SK-N-SH (cell line): ENCODE results near the gene TAF1B. TPM values are rescaled to one million over a fixed set of nuclear protein-coding genes. Genes with fewer than 3 reads are reported as not detected.

Experiments
- CTCF ChIA-PET: fragments of 300-600, 350-600 bp; formaldehyde crosslinking; extraction: SDS; loops from one replicate; lab custom pipeline; 2021; lab: Yijun Ruan, JAX
- POLR2A ChIA-PET: fragments of 350-600 bp; sonication (Branson Sonifier 250); formaldehyde crosslinking; extraction: SDS; loops from one replicate; lab custom pipeline; 2020; ENCODE audit warnings: antibody characterized with exemption, inconsistent platforms; lab: Yijun Ruan, JAX
- DNase-seq: peaks from one replicate; pipeline ENCODE4 v3.0.0; 2012
- H2AFZ ChIP-seq: fragments of 200-600 bp; sonication (generic); 2 replicates; pipeline ENCODE4 v1.8.1; 2016; ENCODE audit warnings: antibody characterized with exemption, mild to moderate bottlenecking, low read depth
- H3F3A ChIP-seq: fragments of 200-600 bp; sonication (generic); replicated peaks from 2 replicates; pipeline ENCODE3; 2016; ENCODE audit warnings: antibody characterized with exemption, mild to moderate bottlenecking; ENCODE audit not compliant: insufficient read depth
- H3K27ac ChIP-seq, 2 experiments: fragments of 200-500 bp in 1 of 2; fragments of 200-600 bp in 1 of 2; sonication (Bioruptor generic) in 1 of 2; sonication (generic), shearing (Covaris generic) in 1 of 2; 2 replicates each; pipeline versions ENCODE4 v1.5.1 to v1.6.1; 2014 to 2016; ENCODE audit warnings: low read depth in 2 of 2, inconsistent platforms in 1 of 2, low read length in 1 of 2, mild to moderate bottlenecking in 1 of 2, mixed read lengths in 1 of 2
- H3K27me3 ChIP-seq: fragments of 200-600 bp; sonication (generic), shearing (Covaris generic); 2 replicates; pipeline ENCODE4 v1.6.1; 2016; ENCODE audit warnings: mixed run types; ENCODE audit not compliant: insufficient read depth
- H3K36me3 ChIP-seq, 2 experiments: fragments of 200-500 bp in 1 of 2; fragments of 200-600 bp in 1 of 2; sonication (Bioruptor generic) in 1 of 2; sonication (generic) in 1 of 2; replicated peaks in 1 of 2; 2 replicates each; pipeline versions ENCODE3 to v1.5.1; 2014 to 2016; ENCODE audit warnings: low read length in 1 of 2, mild to moderate bottlenecking in 1 of 2; ENCODE audit not compliant: insufficient read depth in 2 of 2, control insufficient read depth in 1 of 2
- H3K4me1 ChIP-seq, 2 experiments: fragments of 200-500 bp in 1 of 2; fragments of 200-600 bp in 1 of 2; sonication (Bioruptor generic) in 1 of 2; sonication (generic), shearing (Covaris generic) in 1 of 2; 2 replicates each; pipeline versions ENCODE4 v1.5.1 to v1.6.1; 2014 to 2016; ENCODE audit warnings: low read depth in 1 of 2, low read length in 1 of 2, mixed run types in 1 of 2; ENCODE audit not compliant: insufficient read depth in 2 of 2, control insufficient read depth in 1 of 2
- H3K4me2 ChIP-seq: fragments of 200-600 bp; sonication (generic), shearing (Covaris generic); 2 replicates; pipeline ENCODE4 v1.6.1; 2017; ENCODE audit warnings: mixed run types
- H3K4me3 ChIP-seq, 2 experiments: fragments of 200-500 bp in 1 of 2; fragments of 200-600 bp in 1 of 2; sonication (Bioruptor generic) in 1 of 2; sonication (generic), shearing (Covaris generic) in 1 of 2; 2 replicates each; pipeline versions ENCODE4 v1.5.1 to v1.8.1; 2014 to 2016; ENCODE audit warnings: low read depth in 2 of 2, inconsistent platforms in 1 of 2, low read length in 1 of 2, mild to moderate bottlenecking in 1 of 2, mixed read lengths in 1 of 2, moderate library complexity in 1 of 2
- H3K79me2 ChIP-seq: fragments of 200-600 bp; sonication (generic); 2 replicates; pipeline ENCODE4 v1.8.1; 2017; ENCODE audit warnings: mild to moderate bottlenecking; ENCODE audit not compliant: insufficient read depth
- H3K9ac ChIP-seq: fragments of 200-600 bp; sonication (generic); 2 replicates; pipeline ENCODE4 v1.6.1; 2017; ENCODE audit warnings: mixed run types
- H3K9me2 ChIP-seq: fragments of 200-600 bp; sonication (generic); 2 replicates; pipeline ENCODE4 v1.6.1; 2017; ENCODE audit warnings: mixed run types
- H3K9me3 ChIP-seq: fragments of 200-600 bp; sonication (generic); 2 replicates; pipeline ENCODE4 v1.6.1; 2017; ENCODE audit warnings: mixed run types, mild to moderate bottlenecking, moderate library complexity
- H4K20me1 ChIP-seq: fragments of 200-600 bp; sonication (generic); 2 replicates; pipeline ENCODE4 v1.6.1; 2017; ENCODE audit warnings: mild to moderate bottlenecking, mixed run types; ENCODE audit not compliant: insufficient read depth
- CHD2 ChIP-seq: fragments of 150-350 bp; IDR thresholded peaks from 2 replicates; pipeline ENCODE4 v1.6.1; 2018; ENCODE audit warnings: low read length; ENCODE audit not compliant: partially characterized antibody
- ELF1 ChIP-seq: IDR thresholded peaks from 2 replicates; pipeline ENCODE4 v1.4.0; 2012
- EZH2phosphoT487 ChIP-seq: fragments of 200-600 bp; sonication (generic); IDR thresholded peaks from 2 replicates; pipeline ENCODE4 v1.6.1; 2017; ENCODE audit warnings: low read depth, mixed run types, mild to moderate bottlenecking, antibody characterized with exemption, moderate library complexity, borderline replicate concordance
- FOSL2 ChIP-seq: IDR thresholded peaks from 2 replicates; pipeline ENCODE4 v1.4.0; 2012; ENCODE audit warnings: low read depth, mild to moderate bottlenecking, moderate library complexity, borderline replicate concordance
- RCOR1 ChIP-seq: fragments of 150-350 bp; IDR thresholded peaks from 2 replicates; pipeline ENCODE4 v1.6.1; 2017; ENCODE audit warnings: antibody characterized with exemption, low read length
- RFX5 ChIP-seq: IDR thresholded peaks from 2 replicates; pipeline ENCODE4 v1.6.1; 2012; ENCODE audit warnings: mild to moderate bottlenecking, improper control_type of control experiment, low read length
- SMC3 ChIP-seq: IDR thresholded peaks from 2 replicates; pipeline ENCODE4 v1.6.1; 2012; ENCODE audit warnings: low read depth, low read length, improper control_type of control experiment
- TAF1 ChIP-seq: IDR thresholded peaks from 2 replicates; pipeline ENCODE4 v1.6.1; 2012; ENCODE audit warnings: low read depth, mild to moderate bottlenecking, low read length, moderate library complexity, borderline replicate concordance
- TCF12 ChIP-seq: IDR thresholded peaks from 2 replicates; pipeline ENCODE4 v1.4.0; 2012
- TEAD4 ChIP-seq: IDR thresholded peaks from 2 replicates; pipeline ENCODE4 v1.4.0; 2012; ENCODE audit warnings: mild to moderate bottlenecking, borderline replicate concordance; ENCODE audit not compliant: insufficient read depth
- YY1 ChIP-seq: IDR thresholded peaks from 2 replicates; pipeline ENCODE4 v1.4.0; 2012; ENCODE audit warnings: low read depth, mild to moderate bottlenecking
- WGBS: methylation state at CpG from one replicate; pipeline ENCODE4 v1.1.6; 2017; ENCODE audit warnings: low lambda C conversion rate; 5-methylcytosine and 5-hydroxymethylcytosine counted together
- polyA plus RNA-seq, 3 experiments: library from polyadenylated mRNA; depleted of rRNA; stranded (reverse); fragments of >200 nt; gene quantifications; 2 replicates each; pipeline ENCODE4 v1.2.3, GENCODE V29; 2012
- TF ChIP-seq, protein P1 (sequence below): IDR thresholded peaks from 2 replicates; pipeline ENCODE4 v1.4.0; 2012; ENCODE audit warnings: low read depth, borderline replicate concordance
- TF ChIP-seq, protein P2 (sequence below): IDR thresholded peaks from 2 replicates; pipeline ENCODE4 v1.6.1; 2012; ENCODE audit warnings: mild to moderate bottlenecking, low read depth, low read length, moderate library complexity
- TF ChIP-seq, protein P3 (sequence below): fragments of 150-350 bp; IDR thresholded peaks from 2 replicates; pipeline ENCODE4 v1.6.1; 2016; ENCODE audit warnings: mild to moderate bottlenecking, low read depth, low read length
- TF ChIP-seq, protein P4 (sequence below): IDR thresholded peaks from 2 replicates; pipeline ENCODE4; 2012
- TF ChIP-seq, protein P5 (sequence below): fragments of 200-600 bp; sonication (generic); IDR thresholded peaks from 2 replicates; pipeline ENCODE4 v1.6.1; 2017; ENCODE audit warnings: antibody characterized with exemption, mild to moderate bottlenecking, moderate library complexity
- TF ChIP-seq, protein P6 (sequence below): IDR thresholded peaks from 2 replicates; pipeline ENCODE4 v1.4.0; 2012; ENCODE audit warnings: low read depth, borderline replicate concordance
- TF ChIP-seq, protein P7 (sequence below): IDR thresholded peaks from 2 replicates; pipeline ENCODE4 v1.4.0; 2012; ENCODE audit warnings: low read depth
- TF ChIP-seq, protein P8 (sequence below): fragments of 150-350 bp; IDR thresholded peaks from 2 replicates; pipeline ENCODE4 v1.6.1; 2017; ENCODE audit warnings: antibody characterized with exemption, low read length, low read depth, borderline replicate concordance

TAF1B gene
- polyA plus RNA-seq, 1 of the 3 experiments (the other 2 are of a cell fraction), result 7.8 TPM

DNA sequence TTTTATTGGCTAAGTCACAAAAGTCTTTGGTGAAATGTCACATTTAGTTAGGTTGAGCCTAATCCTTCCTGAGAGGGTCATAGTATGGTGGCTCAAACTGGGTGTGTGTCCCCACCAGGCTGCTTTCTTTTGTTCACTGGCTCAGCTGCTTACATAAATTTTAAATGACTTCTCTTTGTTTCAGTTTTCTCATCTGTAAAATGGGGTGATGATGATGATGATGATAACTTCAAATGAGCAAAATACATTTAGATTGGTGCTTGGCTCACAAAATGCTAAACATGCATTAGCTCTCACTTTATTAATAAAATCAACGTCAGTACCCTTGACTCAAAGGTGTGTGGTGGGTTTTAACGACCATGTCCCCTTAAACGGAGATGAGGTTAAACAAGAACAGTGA lies 7.2 kb upstream of the TAF1B start (continued):
- TF ChIP-seq TAF1, result no peak
- TF ChIP-seq FOSL2, result no peak
- TF ChIP-seq, all 33 proteins: peak for 0

DNA sequence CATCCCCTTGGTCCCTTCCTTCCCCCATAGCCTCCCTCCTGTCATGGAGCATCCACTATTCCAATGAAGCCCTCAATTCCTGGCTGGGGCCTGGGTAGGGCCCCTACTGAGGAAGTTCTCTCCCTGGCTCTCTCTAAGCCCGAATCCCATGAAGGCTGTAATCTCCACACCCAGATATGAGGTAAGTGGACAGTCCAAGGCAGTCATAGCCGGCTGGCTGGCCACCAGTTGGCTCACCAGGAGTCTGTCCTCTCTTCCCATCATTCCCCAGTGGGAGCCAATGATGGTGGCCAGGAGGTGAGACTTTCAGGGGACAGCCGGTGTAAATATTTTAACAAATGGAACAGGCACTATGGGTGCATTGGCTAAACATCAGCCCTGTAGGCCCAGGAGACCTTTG lies 6.8 kb upstream of the TAF1B start:
- Histone ChIP-seq H4K20me1 (no peaks in the 10 kb centered on the region), H3K4me2 (no peak overlapping the region), H3K36me3 (no peaks in the 10 kb centered on the region), H3K4me3 (no peak overlapping the region), H3K79me2 (no peaks in the 10 kb centered on the region), H3K9me2 (no peaks in the 10 kb centered on the region), H3K27me3 (no peaks in the 10 kb centered on the region; the same call in 1 of the 2 replicates), H3K9me3 (no peaks in the 10 kb centered on the region), H3K4me1 (no peaks in the 10 kb centered on the region), H3K9ac (no peak overlapping the region), H3K27ac (no peak overlapping the region), H3F3A (no peaks in the 10 kb centered on the region), H2AFZ (no peak overlapping the region)
- POLR2A ChIA-PET, result interaction anchor here (0.7 kb wide), 1 partner anchor 257 kb away, joined by 5 read pairs; no protein-coding TSS in a partner anchor
- DNase-seq, result no peak
- whole genome bisulfite sequencing, result 81% methylated on average over 3 of the region's 3 CpGs
- CTCF ChIA-PET, result interaction anchor here (1.0 to 5.3 kb wide), 4 partner anchors 23 to 212 kb away, joined by 3 to 21 read pairs (median 11); no protein-coding TSS in a partner anchor
- TF ChIP-seq, protein P1, sequence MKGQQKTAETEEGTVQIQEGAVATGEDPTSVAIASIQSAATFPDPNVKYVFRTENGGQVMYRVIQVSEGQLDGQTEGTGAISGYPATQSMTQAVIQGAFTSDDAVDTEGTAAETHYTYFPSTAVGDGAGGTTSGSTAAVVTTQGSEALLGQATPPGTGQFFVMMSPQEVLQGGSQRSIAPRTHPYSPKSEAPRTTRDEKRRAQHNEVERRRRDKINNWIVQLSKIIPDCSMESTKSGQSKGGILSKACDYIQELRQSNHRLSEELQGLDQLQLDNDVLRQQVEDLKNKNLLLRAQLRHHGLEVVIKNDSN, result no peak
- TF ChIP-seq, protein P2, sequence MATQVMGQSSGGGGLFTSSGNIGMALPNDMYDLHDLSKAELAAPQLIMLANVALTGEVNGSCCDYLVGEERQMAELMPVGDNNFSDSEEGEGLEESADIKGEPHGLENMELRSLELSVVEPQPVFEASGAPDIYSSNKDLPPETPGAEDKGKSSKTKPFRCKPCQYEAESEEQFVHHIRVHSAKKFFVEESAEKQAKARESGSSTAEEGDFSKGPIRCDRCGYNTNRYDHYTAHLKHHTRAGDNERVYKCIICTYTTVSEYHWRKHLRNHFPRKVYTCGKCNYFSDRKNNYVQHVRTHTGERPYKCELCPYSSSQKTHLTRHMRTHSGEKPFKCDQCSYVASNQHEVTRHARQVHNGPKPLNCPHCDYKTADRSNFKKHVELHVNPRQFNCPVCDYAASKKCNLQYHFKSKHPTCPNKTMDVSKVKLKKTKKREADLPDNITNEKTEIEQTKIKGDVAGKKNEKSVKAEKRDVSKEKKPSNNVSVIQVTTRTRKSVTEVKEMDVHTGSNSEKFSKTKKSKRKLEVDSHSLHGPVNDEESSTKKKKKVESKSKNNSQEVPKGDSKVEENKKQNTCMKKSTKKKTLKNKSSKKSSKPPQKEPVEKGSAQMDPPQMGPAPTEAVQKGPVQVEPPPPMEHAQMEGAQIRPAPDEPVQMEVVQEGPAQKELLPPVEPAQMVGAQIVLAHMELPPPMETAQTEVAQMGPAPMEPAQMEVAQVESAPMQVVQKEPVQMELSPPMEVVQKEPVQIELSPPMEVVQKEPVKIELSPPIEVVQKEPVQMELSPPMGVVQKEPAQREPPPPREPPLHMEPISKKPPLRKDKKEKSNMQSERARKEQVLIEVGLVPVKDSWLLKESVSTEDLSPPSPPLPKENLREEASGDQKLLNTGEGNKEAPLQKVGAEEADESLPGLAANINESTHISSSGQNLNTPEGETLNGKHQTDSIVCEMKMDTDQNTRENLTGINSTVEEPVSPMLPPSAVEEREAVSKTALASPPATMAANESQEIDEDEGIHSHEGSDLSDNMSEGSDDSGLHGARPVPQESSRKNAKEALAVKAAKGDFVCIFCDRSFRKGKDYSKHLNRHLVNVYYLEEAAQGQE, result no peak
- TF ChIP-seq SMC3, result no peak
- no peak for TF ChIP-seq ELF1
- TF ChIP-seq, protein P3, sequence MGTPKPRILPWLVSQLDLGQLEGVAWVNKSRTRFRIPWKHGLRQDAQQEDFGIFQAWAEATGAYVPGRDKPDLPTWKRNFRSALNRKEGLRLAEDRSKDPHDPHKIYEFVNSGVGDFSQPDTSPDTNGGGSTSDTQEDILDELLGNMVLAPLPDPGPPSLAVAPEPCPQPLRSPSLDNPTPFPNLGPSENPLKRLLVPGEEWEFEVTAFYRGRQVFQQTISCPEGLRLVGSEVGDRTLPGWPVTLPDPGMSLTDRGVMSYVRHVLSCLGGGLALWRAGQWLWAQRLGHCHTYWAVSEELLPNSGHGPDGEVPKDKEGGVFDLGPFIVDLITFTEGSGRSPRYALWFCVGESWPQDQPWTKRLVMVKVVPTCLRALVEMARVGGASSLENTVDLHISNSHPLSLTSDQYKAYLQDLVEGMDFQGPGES, result no peak
- TF ChIP-seq, protein P4, sequence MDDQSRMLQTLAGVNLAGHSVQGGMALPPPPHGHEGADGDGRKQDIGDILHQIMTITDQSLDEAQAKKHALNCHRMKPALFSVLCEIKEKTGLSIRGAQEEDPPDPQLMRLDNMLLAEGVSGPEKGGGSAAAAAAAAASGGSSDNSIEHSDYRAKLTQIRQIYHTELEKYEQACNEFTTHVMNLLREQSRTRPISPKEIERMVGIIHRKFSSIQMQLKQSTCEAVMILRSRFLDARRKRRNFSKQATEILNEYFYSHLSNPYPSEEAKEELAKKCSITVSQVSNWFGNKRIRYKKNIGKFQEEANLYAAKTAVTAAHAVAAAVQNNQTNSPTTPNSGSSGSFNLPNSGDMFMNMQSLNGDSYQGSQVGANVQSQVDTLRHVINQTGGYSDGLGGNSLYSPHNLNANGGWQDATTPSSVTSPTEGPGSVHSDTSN, result no peak
- TF ChIP-seq, protein P5, sequence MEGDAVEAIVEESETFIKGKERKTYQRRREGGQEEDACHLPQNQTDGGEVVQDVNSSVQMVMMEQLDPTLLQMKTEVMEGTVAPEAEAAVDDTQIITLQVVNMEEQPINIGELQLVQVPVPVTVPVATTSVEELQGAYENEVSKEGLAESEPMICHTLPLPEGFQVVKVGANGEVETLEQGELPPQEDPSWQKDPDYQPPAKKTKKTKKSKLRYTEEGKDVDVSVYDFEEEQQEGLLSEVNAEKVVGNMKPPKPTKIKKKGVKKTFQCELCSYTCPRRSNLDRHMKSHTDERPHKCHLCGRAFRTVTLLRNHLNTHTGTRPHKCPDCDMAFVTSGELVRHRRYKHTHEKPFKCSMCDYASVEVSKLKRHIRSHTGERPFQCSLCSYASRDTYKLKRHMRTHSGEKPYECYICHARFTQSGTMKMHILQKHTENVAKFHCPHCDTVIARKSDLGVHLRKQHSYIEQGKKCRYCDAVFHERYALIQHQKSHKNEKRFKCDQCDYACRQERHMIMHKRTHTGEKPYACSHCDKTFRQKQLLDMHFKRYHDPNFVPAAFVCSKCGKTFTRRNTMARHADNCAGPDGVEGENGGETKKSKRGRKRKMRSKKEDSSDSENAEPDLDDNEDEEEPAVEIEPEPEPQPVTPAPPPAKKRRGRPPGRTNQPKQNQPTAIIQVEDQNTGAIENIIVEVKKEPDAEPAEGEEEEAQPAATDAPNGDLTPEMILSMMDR, result no peak
- no peak for TF ChIP-seq RFX5
- no peak for TF ChIP-seq YY1
- TF ChIP-seq CHD2, result no peak
- no peak for TF ChIP-seq TCF12
- TF ChIP-seq, protein P6, sequence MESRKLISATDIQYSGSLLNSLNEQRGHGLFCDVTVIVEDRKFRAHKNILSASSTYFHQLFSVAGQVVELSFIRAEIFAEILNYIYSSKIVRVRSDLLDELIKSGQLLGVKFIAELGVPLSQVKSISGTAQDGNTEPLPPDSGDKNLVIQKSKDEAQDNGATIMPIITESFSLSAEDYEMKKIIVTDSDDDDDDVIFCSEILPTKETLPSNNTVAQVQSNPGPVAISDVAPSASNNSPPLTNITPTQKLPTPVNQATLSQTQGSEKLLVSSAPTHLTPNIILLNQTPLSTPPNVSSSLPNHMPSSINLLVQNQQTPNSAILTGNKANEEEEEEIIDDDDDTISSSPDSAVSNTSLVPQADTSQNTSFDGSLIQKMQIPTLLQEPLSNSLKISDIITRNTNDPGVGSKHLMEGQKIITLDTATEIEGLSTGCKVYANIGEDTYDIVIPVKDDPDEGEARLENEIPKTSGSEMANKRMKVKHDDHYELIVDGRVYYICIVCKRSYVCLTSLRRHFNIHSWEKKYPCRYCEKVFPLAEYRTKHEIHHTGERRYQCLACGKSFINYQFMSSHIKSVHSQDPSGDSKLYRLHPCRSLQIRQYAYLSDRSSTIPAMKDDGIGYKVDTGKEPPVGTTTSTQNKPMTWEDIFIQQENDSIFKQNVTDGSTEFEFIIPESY, result no peak
- TF ChIP-seq, protein P7, sequence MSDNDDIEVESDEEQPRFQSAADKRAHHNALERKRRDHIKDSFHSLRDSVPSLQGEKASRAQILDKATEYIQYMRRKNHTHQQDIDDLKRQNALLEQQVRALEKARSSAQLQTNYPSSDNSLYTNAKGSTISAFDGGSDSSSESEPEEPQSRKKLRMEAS, result no peak
- TF ChIP-seq TEAD4, result no peak
- no peak for TF ChIP-seq EZH2phosphoT487
- TF ChIP-seq RCOR1, result no peak
- no peak for TF ChIP-seq TAF1
- TF ChIP-seq, protein P8, sequence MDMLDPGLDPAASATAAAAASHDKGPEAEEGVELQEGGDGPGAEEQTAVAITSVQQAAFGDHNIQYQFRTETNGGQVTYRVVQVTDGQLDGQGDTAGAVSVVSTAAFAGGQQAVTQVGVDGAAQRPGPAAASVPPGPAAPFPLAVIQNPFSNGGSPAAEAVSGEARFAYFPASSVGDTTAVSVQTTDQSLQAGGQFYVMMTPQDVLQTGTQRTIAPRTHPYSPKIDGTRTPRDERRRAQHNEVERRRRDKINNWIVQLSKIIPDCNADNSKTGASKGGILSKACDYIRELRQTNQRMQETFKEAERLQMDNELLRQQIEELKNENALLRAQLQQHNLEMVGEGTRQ, result no peak
